Activated CD4-positive, alpha-beta T cell treated with anti-CD3 and anti-CD28 coated beads, Interleukin-2, amount 50 U/mL, for 16 hours (primary cell): ENCODE measurements around the gene GLI2.

Source experiments
- DNase-seq: peaks from one replicate; pipeline ENCODE4 v3.0.0-alpha.2; 2020

GLI2 gene

GRCh38 chr2:120739438-120740090 lies 3.9 kb downstream of the GLI2 start:
- DNase-seq, result no peak

- DNase-seq, result no peak
Measured at GRCh38 chr2:120740375-120740764, 4.7 kb downstream of the GLI2 start.

GRCh38 chr2:120740765-120741524 lies 5.3 kb downstream of the GLI2 start:
- DNase-seq, result no peak

- DNase-seq, result no peak
Measured at GRCh38 chr2:120741571-120742561, 6.2 kb downstream of the GLI2 start.

- DNase-seq, result no peak
Measured at GRCh38 chr2:120743657-120744056, 8.0 kb downstream of the GLI2 start.

GRCh38 chr2:120744817-120745216 lies 9.1 kb downstream of the GLI2 start:
- no peak for DNase-seq

- DNase-seq, result no peak
Measured at GRCh38 chr2:120745420-120746111, 9.9 kb downstream of the GLI2 start.

- no peak for DNase-seq
Measured at GRCh38 chr2:120746144-120746543, 10.5 kb downstream of the GLI2 start.

- DNase-seq, result no peak
Measured at GRCh38 chr2:120747281-120747680, 11.6 kb downstream of the GLI2 start.

- DNase-seq, result no peak
Measured at GRCh38 chr2:120747706-120748105, 12.0 kb downstream of the GLI2 start.

- no peak for DNase-seq
Measured at GRCh38 chr2:120748310-120748709, 12.6 kb downstream of the GLI2 start.

GRCh38 chr2:120748741-120749140 lies 13.1 kb downstream of the GLI2 start:
- DNase-seq, result no peak

GRCh38 chr2:120749506-120750431 lies 14.1 kb downstream of the GLI2 start:
- DNase-seq, result no peak

- no peak for DNase-seq
Measured at GRCh38 chr2:120750488-120751210, 15.0 kb downstream of the GLI2 start.

- no peak for DNase-seq
Measured at GRCh38 chr2:120751553-120751952, 15.9 kb downstream of the GLI2 start.

GRCh38 chr2:120754067-120754960 lies 18.6 kb downstream of the GLI2 start:
- no peak for DNase-seq

- DNase-seq, result no peak
Measured at GRCh38 chr2:120758181-120759144, 22.8 kb downstream of the GLI2 start.

GRCh38 chr2:120759543-120760331 lies 24.1 kb downstream of the GLI2 start:
- no peak for DNase-seq
